HG02678 (cell line): ENCODE data around the gene IGLON5.

ENCODE experiments used
- ATAC-seq: cut with Tn5 transposase; IDR thresholded peaks from one replicate; pipeline ENCODE4 v1.9.1; 2021; ENCODE audit warnings: mild to moderate bottlenecking, moderate library complexity; ENCODE audit not compliant: unreplicated experiment

IGLON5 gene

DNA sequence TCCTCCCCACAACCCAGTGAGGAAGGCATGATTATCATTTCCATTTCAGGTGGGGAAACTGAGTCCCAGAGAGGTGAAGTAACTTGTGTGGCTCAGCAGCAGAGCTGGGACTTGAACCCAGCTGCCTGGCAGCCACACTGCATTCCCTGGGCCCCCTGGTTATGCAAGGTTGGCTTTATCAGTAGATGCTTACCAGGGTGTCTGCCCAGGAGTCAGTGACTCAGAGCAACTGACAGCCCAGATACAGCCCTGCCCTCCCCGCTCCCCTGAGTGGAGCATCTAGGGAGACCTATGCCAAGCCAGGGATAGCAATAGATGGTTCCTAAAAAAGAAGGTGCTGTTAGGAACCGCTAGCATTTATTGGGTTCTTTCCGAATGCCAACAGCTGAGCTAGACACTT is 5.9 kb downstream of the IGLON5 start:
- ATAC-seq = no peak

DNA sequence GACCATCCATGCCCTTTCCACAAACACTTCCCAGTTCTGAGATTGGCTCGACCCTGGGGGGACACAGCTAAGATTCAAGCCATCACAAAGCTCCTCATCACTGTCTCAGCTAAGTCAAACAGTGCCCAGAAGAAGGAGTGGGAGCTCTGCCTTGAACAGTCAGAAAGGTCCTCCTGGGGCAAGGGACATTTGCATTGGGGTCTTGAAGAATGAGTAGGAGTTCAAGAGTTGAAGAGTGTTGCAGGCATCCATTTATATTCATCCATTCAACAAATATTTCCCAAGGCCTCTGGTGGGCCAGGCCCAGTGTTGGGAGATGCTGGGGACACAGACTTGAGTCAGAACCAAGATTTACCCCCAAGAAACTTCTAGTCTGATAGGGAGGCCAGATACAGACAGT is 6.5 kb downstream of the IGLON5 start:
- ATAC-seq = no peak

DNA sequence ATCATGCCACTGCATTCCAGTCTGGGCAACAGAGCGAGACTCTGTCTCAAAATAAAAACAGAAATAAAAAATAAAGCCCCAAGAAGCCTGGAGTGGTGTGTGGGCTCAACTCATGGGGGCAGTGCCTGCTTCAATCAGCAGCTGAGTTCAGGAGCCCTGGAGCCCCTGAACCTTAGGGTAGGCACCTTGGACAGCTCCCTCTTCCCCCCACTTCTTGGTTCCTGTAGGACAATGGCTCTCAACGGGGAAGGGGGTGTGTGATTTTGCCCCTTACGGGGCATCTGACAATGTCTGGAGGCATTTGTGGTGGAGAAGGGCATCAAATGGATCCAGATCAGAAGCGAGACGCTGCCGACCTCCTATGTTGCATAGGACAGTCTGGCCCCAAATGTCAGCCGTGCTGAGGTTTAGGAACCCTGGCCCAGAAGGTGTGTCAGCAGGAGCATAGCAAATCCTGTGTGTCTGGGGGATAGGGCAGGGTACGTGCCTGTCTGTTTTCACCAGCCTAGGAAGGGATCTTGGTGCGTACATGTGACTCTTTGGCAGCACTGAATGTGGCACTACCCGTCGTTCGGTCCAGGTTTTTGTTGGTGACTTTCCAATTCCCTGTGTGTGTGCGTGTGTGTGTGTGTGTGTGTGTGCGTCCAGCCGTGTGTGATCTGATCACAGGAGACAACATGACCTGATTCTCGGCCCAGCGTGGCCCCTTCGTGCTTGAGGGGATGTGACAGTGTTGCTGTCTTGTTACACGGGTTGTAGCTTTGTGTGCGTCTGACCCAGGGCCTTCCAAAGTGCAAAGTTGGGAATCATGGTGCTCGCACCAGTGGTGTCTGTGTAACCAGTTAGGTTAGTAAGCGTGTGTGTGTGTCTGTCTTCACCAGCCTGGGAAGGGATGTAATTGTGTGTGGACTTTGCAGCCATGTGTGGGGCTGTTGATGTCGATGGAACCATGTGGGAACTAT is 7.5 kb downstream of the IGLON5 start:
- no peak for ATAC-seq

DNA sequence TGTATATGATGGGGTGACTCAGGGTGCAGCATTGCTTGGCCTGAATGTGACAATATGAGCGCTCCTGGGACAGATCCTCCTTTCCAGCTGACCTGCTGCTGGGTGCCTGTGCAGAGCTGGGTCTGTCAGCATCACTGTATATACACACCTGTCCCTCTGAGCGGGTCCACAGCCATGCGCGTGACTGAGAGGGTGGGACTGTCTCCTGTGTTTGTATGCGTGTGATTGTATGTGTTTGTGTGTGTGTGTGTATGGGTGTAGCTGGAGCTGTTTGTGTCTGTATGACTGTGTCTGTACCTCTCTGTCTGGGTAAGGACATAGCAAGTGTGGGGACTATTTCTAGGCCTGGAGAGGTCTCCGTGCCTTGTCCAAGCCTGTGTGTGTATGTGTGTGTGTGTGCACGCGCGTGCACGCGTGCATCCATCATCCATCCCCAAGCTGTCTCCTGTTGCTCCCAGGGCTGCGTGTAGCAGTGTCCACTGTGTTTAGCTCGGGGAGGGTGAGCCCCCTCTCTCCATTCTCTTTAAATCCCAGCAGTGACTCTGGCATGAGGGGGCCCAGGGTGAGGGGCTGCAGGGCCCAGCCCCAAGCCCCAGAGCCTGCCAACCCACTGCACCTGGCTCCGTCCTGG is 8.3 kb downstream of the IGLON5 start:
- ATAC-seq = no peak

DNA sequence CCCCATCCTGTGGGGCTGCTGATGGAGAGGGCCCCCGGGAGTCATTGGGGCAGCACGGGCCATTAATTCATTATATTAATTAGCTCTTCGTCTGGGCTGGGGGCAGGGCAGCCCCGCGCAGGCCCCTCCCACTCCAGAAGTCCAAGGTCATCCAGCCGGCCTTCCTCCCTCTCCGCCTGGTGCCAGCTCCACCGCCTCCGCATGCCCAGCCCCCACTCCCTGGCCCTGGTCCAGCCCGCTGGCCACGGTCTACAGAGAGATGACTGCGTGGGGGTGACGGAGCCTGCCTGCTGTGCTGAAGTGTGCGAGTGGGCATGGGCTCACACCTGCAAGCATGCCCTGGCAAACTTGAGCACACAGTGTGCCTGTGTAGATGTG is 8.8 kb downstream of the IGLON5 start:
- no peak for ATAC-seq

DNA sequence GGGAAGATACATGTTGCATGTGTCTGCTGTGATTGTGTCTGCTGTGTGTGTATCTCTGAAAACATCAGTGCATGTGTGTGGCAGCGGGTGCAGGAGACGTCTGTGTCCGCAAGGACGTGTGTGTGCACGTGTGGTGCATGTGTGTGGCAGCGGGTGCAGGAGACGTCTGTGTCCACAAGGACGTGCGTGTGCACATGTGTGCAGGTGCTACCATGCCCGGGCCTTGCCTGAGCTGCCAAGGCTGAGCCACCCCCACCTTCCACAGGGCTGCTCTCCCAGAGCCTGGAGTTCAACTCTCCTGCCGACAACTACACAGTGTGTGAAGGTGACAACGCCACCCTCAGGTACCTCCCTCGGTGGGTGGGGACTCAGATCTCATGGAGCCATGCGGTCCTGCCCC is 10.4 kb downstream of the IGLON5 start:
- no peak for ATAC-seq

DNA sequence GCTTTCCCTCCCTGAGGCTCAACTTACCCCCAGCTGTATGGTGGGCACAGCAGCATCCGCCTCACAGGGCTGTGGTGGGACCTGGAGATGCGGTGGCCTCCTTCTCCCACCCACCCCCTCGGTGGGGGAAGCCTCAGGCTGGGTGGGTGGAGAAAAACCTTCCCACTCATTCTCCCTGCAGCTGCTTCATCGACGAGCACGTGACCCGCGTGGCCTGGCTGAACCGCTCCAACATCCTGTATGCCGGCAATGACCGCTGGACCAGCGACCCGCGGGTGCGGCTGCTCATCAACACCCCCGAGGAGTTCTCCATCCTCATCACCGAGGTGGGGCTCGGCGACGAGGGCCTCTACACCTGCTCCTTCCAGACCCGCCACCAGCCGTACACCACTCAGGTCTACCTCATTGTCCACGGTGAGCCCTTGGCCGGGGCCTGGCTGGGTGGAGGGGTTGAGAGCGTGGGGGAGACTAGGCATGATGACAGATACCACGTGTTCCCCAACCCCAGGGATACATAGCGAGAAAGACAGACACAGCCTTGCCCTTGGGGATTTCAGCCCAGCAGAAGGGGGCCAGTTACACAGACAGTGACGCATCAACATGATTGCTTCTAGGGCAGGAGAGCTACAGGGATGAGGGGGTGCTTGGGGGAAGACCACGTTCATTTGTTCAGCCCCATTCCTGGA is 12.2 kb downstream of the IGLON5 start:
- no peak for ATAC-seq

DNA sequence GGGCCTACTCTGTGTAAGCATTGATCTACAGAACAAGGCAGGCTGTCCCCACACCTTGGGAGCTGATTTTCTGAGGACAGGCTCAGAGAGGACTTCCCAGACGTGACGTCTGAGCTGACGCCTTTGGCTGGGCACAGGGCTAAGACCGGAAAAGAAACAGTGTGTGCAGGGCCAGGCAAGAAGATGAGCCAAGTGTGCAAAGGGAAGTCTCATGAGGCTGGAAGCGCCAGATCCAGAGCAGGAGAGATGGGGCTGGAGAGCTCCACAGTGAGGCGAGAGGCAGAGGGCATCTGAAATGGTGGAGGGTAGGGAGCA is 12.7 kb downstream of the IGLON5 start:
- ATAC-seq = no peak

DNA sequence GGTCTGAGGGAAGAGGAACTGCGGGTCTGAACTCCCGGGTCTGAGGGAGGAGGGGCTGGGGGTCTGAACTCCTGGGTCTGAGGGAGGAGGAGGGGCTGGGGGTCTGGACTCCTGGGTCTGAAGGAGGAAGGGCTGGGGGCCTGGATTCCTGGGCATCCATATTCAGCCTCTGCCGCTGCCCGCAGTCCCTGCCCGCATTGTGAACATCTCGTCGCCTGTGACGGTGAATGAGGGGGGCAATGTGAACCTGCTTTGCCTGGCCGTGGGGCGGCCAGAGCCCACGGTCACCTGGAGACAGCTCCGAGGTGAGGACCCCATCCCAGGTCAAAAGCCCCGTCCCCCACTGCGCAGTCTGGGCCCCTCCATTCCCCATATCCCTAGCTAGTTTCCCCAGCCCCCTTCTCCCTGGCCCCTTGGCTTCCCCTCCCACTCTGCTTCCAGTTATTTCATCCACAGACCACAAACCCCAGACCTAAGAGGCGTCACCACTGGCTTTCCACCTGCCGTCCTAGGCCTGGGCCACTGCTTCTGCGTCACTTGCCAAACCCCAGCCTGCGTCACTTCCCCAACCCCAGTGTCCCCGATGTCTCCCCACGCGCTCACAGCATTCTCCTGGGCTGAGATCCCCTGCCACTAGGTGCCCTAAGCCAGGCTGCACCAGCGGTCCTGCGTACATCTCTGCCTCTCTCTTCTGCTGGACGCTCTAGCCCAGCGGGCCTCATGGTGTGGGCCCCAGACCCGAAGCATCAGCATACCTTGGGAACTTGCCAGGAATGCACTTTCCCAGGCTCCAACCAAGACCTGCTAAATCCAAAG is 13.9 kb downstream of the IGLON5 start:
- no peak for ATAC-seq

DNA sequence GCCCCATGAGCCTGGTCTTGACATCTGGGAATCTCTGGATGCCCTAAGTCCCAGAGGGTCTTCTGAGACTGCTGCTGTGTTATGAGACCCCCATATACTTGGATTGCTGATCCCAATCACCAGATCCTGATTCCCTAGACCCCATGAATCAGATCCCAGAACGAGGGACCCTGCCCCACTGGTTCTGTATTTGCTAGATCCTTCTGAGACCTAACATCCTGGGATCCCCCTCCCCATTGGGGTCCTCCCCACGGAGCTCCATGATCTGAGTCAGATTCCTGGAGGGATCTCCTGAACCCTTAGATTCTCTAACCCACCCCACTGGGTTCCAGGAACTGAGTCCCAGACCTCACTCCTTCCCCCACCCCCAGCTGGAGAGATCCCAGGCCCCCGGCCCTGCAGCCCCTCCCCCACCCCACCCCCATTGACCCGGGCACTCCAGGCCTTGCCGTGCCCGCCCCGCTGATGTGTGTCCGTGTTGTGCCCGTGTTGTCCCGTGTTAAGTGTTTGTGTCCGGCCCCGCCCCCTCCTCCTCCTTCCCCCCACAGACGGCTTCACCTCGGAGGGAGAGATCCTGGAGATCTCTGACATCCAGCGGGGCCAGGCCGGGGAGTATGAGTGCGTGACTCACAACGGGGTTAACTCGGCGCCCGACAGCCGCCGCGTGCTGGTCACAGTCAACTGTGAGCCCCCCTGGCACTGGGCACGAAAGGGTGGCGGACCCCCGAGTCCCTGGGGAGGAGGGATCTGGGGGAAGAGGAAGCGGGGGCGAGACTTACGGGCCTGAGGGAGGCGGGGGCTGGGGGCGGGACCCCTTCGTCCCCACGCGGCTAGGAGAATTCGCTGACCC is 15.0 kb downstream of the IGLON5 start:
- no peak for ATAC-seq

DNA sequence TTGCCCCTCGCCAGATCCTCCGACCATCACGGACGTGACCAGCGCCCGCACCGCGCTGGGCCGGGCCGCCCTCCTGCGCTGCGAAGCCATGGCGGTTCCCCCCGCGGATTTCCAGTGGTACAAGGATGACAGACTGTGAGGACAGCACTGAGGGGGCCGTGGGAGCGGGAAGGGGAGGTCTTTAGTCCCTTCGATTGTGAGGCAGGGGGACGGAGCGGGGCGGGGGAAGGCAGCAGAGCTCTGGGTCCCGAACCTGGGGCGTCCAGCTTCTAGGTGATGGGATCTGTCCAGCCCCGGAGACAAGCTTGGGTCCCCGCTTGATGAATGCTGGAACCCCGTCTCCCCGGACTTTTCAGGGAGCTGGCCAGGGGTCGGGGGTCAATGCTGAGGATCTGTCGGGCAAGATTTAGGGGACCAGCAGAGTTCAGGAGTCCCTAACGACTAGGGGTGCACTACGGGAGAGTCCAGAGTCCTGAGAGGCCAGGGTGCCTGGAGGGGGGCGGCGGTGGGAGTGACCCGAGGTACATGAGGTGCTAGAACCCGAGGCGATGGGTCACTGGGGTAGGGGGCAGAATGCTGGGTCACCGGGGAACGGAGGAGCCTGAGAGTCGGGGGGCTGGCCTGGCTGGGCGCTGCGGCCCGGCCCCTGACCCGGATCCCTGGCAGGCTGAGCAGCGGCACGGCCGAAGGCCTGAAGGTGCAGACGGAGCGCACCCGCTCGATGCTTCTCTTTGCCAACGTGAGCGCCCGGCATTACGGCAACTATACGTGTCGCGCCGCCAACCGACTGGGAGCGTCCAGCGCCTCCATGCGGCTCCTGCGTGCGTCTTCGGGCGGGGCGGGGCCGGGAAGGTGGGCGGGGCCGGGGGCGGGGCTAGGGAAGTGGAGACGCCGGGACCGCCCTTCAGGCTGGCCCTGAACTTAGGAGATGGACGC is 15.9 kb downstream of the IGLON5 start:
- ATAC-seq = no peak

DNA sequence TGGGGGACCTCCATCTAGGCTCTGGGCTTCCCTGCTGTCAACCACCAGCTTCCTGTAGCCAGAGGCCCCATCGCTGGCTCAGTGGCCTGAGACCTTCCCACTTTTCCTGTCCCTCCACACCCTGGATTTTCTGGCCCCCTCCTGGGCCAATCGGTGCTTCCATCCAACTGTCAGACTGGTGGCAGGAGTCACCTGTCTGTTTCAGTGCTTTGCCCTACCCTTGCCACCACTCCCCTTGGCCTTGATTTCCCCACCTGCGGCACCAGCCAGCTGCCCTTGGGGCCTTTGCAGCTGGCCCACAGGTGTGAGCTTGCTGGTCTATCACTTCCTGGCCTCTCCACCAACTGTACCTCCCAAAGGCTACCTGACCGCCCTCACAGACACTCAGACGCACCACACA is 18.0 kb downstream of the IGLON5 start:
- ATAC-seq = no peak

DNA sequence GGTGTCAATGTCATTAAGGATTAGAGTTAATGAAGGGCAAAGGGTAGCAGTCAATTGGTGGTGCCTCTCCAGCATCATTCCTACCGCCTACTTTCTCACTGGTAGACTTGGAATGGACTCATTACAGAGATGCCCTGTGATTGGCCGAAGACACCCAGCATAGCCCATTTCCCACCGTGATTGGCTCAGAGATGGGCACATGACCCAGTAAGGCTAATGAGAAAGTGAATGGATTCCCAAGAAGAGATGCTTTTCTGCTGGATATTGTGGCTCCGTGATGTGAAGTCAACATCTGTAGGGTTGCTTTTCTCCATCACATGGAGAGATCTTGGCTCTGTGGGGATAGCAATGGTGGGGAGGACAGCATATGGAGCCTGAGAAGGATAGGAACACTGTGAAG is 18.9 kb downstream of the IGLON5 start:
- no peak for ATAC-seq

DNA sequence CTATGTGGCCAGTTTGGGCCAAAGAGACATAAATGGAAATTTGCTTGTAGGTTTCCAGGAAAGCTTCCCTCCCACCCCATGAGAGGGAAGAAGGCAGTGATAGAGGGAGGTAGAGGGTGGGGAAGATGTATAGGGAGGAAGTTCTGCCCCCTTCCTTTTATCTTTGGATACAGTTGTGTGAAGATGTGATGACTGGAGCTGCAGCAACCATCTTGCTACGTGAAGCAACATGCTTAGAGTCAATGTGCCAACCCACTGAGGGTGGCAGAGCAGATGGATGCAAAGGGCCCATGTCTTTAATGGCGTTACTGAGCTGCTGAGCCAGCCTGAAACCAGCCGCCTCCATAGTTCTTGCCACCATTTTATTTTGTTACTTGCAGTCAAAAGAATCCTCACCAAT is 19.7 kb downstream of the IGLON5 start:
- ATAC-seq = no peak

DNA sequence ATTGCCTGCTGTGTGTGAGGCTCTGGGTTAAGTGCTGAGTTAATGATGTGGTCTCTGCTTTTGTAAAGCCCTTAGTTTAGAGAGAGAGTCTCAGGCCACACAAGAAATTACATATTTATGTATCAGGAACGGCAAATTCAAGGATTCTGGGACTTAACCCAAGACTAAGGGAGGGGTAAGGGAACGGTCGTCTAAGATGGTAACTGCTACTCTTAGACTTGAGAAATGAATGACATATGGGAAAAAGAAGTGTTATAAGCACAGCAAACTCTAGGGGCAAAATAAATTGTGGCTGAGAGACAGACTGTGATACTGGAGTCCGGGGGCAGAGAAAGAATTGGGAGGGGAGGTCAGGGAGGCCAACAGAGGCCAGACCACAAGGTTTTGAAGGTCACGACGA is 20.3 kb downstream of the IGLON5 start:
- no peak for ATAC-seq

DNA sequence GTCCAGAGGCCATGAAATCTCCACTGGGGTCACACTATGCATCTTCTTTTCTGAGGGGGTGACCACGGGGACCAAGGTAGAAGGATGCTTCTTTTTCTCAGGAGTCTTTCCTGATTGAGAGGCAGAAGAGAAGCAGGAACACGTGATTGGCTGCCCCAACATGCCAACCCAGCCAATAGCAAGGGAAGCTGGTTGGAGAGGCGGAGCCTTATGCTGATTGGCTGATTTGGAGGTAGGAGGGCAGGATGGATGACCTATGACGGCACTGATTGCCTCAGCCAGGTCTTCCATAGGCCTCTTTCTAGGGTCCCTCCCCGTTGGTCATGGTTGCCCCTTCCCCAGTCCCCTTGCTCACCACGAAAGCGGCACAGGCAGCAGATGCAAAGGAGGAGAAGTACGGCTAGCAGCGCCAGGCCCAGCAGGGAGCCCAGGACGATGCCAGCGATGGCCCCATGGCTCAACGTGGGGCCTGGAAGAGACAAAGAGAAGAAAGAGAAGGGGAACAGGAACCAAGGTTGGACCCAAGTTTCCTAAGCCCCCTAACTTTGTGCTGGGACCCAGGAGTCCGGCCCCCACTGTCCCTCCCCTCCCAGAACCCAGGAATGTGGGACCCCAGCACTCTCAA is 22.5 kb downstream of the IGLON5 start:
- ATAC-seq = no peak

DNA sequence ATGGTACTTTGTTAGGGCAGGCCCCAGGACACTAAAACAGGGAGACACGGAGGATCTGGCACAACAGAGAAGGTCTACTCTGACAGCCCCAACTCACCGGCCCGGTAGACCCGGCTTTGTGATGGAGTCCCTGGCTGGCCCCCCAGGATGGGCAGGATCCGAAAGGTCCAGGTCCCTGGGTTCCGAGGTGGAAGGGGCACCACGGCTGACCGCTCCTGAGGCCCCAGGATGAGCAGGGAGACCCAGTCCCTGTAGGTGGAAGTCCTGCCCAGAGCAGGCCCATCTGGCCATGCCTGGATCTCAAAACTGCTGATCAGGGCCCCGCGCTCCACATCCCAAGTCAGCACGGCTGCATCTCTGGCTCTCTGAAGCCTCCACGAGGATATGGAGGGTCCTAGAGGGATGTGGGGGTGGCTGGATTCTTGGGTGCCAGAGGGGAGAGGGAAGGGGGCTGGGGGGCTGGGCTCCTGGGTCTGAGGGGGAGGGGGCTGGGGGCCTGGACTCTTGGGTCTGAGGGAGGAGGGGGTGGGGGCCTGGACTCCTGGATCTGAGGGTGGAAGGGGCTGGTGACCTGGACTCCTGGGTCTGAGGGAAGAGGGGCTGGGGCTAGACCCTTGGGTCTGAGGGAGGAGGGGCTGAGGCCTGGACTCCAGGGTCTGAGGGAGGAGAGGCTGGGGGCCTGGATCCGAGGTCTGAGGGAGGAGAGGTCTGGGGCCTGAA is 25.9 kb downstream of the IGLON5 start:
- ATAC-seq = no peak
